Measurements from ENCODE around the gene LGMN. TPM values are rescaled to one million over a fixed set of nuclear protein-coding genes. Genes with fewer than 3 reads are reported as not detected.

Gene LGMN
- total and polyA plus RNA-seq, 2 of the 8 experiments (the other 6 are each of a cell fraction or from before 2014, with no cell fraction given) = 57.4 to 83.4 TPM

- POLR2A ChIA-PET (ENCODE audit: partially characterized antibody) = no interaction called here
- WGBS, 2 experiments (ENCODE audit: extremely low coverage in 1 of 2, insufficient coverage in 1 of 2, insufficient read length in 1 of 2, insufficient replicate concordance in 2 of 2, low coverage in 1 of 2, low lambda C conversion rate in 2 of 2, missing lambda C conversion rate in 1 of 2) = 93% methylated on average over 1 of the region's 1 CpG; no CpG with 5 or more reads in 1 of the 2 experiments
Measured at GRCh38 chr14:92754966-92755365, 6.5 kb upstream of the LGMN start.

More at GRCh38 chr14:92754966-92755365, 6.5 kb upstream of the LGMN start:
- H3K4me2 ChIP-seq (ENCODE audit: insufficient read depth in 1 of 2, low read depth in 2 of 2, low read length in 2 of 2) = no peak overlapping the region
- H4K5ac ChIP-seq (ENCODE audit: insufficient read length, low read depth, low read length) = no peak overlapping the region
- CTCF ChIA-PET (ENCODE audit: partially characterized antibody) = interaction anchor here (1.9 kb wide), 1 partner anchor 40 kb away, joined by 4 read pairs; no protein-coding TSS in a partner anchor
- H4K8ac ChIP-seq (ENCODE audit: extremely low read depth, insufficient read depth, low read length) = no peak overlapping the region
- H3K4me1 ChIP-seq (replicated peaks in 1 of 4; ENCODE audit: control insufficient read depth in 3 of 4, insufficient read depth in 4 of 4, low read length in 3 of 4) = no peaks in the 10 kb centered on the region
- H3K9me3 ChIP-seq (ENCODE audit: insufficient read depth in 2 of 2, low read depth in 1 of 2, low read length in 1 of 2) = no peaks in the 10 kb centered on the region
- no peak overlapping the region for H2BK20ac ChIP-seq (ENCODE audit: low read length)
- H3K27ac ChIP-seq (ENCODE audit: low read depth, low read length) = no peak overlapping the region
- no peak overlapping the region for H3K4me3 ChIP-seq (ENCODE audit: extremely low read depth in 1 of 4, insufficient read depth in 2 of 4, low read depth in 3 of 4, low read length in 4 of 4)
- DNase-seq (ENCODE audit: low read depth in 1 of 2, low spot score in 2 of 2) (no peak), FAIRE-seq (no peak)
- H2AFZ ChIP-seq (ENCODE audit: low read length) = no peak overlapping the region
- no peaks in the 10 kb centered on the region for H3K79me1 ChIP-seq (ENCODE audit: low read depth, low read length)
- no peak overlapping the region for H3K18ac ChIP-seq (ENCODE audit: extremely low read depth, low read length)
- no peak overlapping the region for H2BK15ac ChIP-seq (ENCODE audit: low read length)
- H3K23ac ChIP-seq (ENCODE audit: insufficient read length) = no peak overlapping the region
- no peak overlapping the region for H2BK12ac ChIP-seq (ENCODE audit: low read depth, low read length)
- H3K79me2 ChIP-seq (ENCODE audit: control insufficient read depth in 1 of 2, insufficient read depth in 2 of 2, low read length in 2 of 2) = no peaks in the 10 kb centered on the region
- TF ChIP-seq SRF (IDR thresholded peaks at IDR 0.05; ENCODE audit: low read depth, low read length) (no peak), POLR2A (IDR thresholded peaks at IDR 0.05; ENCODE audit: control extremely low read depth in 1 of 2, low read depth in 2 of 2, low read length in 2 of 2) (no peak)
- no peak overlapping the region for H4K91ac ChIP-seq (replicated peaks; ENCODE audit: insufficient read length, low read length)
- no peak overlapping the region for H3K9ac ChIP-seq (replicated peaks in 1 of 4; ENCODE audit: extremely low read depth in 1 of 4, low read depth in 3 of 4, low read length in 3 of 4)
- H3K14ac ChIP-seq (ENCODE audit: insufficient read length) = no peak overlapping the region
- H3K27me3 ChIP-seq (replicated peaks in 1 of 4; ENCODE audit: control insufficient read depth in 3 of 4, extremely low read depth in 1 of 4, insufficient read depth in 3 of 4, low read length in 3 of 4) = no peaks in the 10 kb centered on the region
- H3K36me3 ChIP-seq (ENCODE audit: control insufficient read depth in 2 of 4, insufficient read depth in 4 of 4, low read length in 3 of 4) = no peaks in the 10 kb centered on the region
- no peaks in the 10 kb centered on the region for H3K23me2 ChIP-seq (ENCODE audit: low read depth, low read length)
- H3K4ac ChIP-seq (replicated peaks; ENCODE audit: insufficient read length, low read depth, low read length) = no peak overlapping the region
- no peak overlapping the region for H3K56ac ChIP-seq (replicated peaks; ENCODE audit: insufficient read length, low read depth, low read length)
- no peak overlapping the region for H2AK5ac ChIP-seq (ENCODE audit: low read depth, low read length)
- no peak overlapping the region for H2BK120ac ChIP-seq (replicated peaks; ENCODE audit: low read depth, low read length)
- H2BK5ac ChIP-seq (ENCODE audit: low read depth, low read length) = no peak overlapping the region
- H4K20me1 ChIP-seq (replicated peaks in 1 of 2; ENCODE audit: control insufficient read depth in 1 of 2, insufficient read depth in 2 of 2, low read length in 2 of 2) = no peaks in the 10 kb centered on the region

All from H1 (cell line).